GM23248 (cell line): Measurements from ENCODE around the gene SUPV3L1. TPM values are rescaled to one million over a fixed set of nuclear protein-coding genes. Genes with fewer than 3 reads are reported as not detected.

ENCODE experiments used
- DNase-seq: peaks from one replicate; pipeline ENCODE4 v3.0.0-alpha.2; 2015
- H2AFZ ChIP-seq: fragments of 200-600 bp; sonication (generic); 2 replicates; pipeline ENCODE4 v1.6.1; 2016; ENCODE audit warnings: antibody characterized with exemption
- H3F3A ChIP-seq: fragments of 200-600 bp; sonication (generic); 2 replicates; pipeline ENCODE4 v1.6.1; 2016; ENCODE audit warnings: mild to moderate bottlenecking, antibody characterized with exemption, mixed run types; ENCODE audit not compliant: insufficient read depth
- H3K27ac ChIP-seq: fragments of 200-600 bp; sonication (generic); 2 replicates; pipeline ENCODE4 v1.5.1; 2016; ENCODE audit warnings: mild to moderate bottlenecking
- H3K27me3 ChIP-seq: fragments of 200-600 bp; sonication (generic); replicated peaks from 2 replicates; pipeline ENCODE4 v1.6.1; 2016; ENCODE audit warnings: mild to moderate bottlenecking; ENCODE audit not compliant: insufficient read depth
- H3K36me3 ChIP-seq: fragments of 200-600 bp; sonication (generic); 2 replicates; pipeline ENCODE4 v1.6.1; 2016; ENCODE audit warnings: low read depth, mild to moderate bottlenecking
- H3K4me1 ChIP-seq: fragments of 200-600 bp; sonication (generic); 2 replicates; pipeline ENCODE4 v1.6.1; 2016; ENCODE audit warnings: mild to moderate bottlenecking; ENCODE audit not compliant: insufficient read depth
- H3K4me2 ChIP-seq: fragments of 200-600 bp; sonication (generic); one replicate; pipeline ENCODE4 v1.6.1; 2016; ENCODE audit warnings: mild to moderate bottlenecking; ENCODE audit not compliant: unreplicated experiment
- H3K4me3 ChIP-seq: fragments of 200-600 bp; sonication (generic); 2 replicates; pipeline ENCODE4 v1.5.1; 2016; ENCODE audit warnings: mild to moderate bottlenecking
- H3K79me2 ChIP-seq: fragments of 200-600 bp; sonication (generic); 2 replicates; pipeline ENCODE4 v1.6.1; 2016; ENCODE audit warnings: mild to moderate bottlenecking; ENCODE audit not compliant: insufficient read depth
- H3K9ac ChIP-seq: fragments of 200-600 bp; sonication (generic); 2 replicates; pipeline ENCODE4 v1.6.1; 2016; ENCODE audit warnings: mild to moderate bottlenecking
- H3K9me2 ChIP-seq: fragments of 200-600 bp; sonication (generic); 2 replicates; pipeline ENCODE4 v1.6.1; 2016; ENCODE audit warnings: mixed run types, mild to moderate bottlenecking, moderate library complexity; ENCODE audit not compliant: insufficient read depth
- H3K9me3 ChIP-seq: fragments of 200-600 bp; sonication (generic); one replicate; pipeline ENCODE4 v1.6.1; 2017; ENCODE audit warnings: low read depth
- H4K20me1 ChIP-seq: fragments of 200-600 bp; sonication (generic); 2 replicates; pipeline ENCODE4 v1.6.0; 2016; ENCODE audit not compliant: insufficient read depth
- EZH2 ChIP-seq: fragments of 200-600 bp; sonication (generic); IDR thresholded peaks from 2 replicates; pipeline ENCODE4 v1.6.1; 2018; ENCODE audit warnings: antibody characterized with exemption, mild to moderate bottlenecking; ENCODE audit not compliant: insufficient read depth, poor library complexity, severe bottlenecking
- EZH2phosphoT487 ChIP-seq: fragments of 200-600 bp; sonication (generic); IDR thresholded peaks from 2 replicates; pipeline ENCODE4 v1.6.1; 2018; ENCODE audit warnings: antibody characterized with exemption, moderate library complexity, mild to moderate bottlenecking, low read depth; ENCODE audit not compliant: insufficient read depth
- WGBS, 2 experiments: methylation state at CpG; one replicate each; pipeline ENCODE4 v1.1.6; 2015 to 2017; ENCODE audit warnings: low lambda C conversion rate in 2 of 2, low coverage in 1 of 2; ENCODE audit errors: missing lambda C conversion rate in 2 of 2; 5-methylcytosine and 5-hydroxymethylcytosine counted together
- in situ Hi-C: fragments of 300-500 bp; cut with MboI; formaldehyde crosslinking; loops from 2 replicates; pipeline ENCODE4 v1.15.0; 2020
- polyA plus RNA-seq: library from polyadenylated mRNA; unstranded; fragments of >200 nt; fragmentation: Nextera tagmentation; extraction: Ambion mirVana; gene quantifications from 2 replicates; pipeline ENCODE4 v1.2.1, GENCODE V29; 2016
- total RNA-seq: library from RNA; depleted of rRNA; stranded (reverse); fragments of >200 nt; shearing (Covaris generic); gene quantifications from 2 replicates; pipeline ENCODE4 v1.2.3, GENCODE V29; 2014

The SUPV3L1 gene
- total and polyA plus RNA-seq, 2 experiments from 2014 or later: 28.1 to 29.9 TPM

GRCh38 chr10:69232736-69233480, 52.9 kb downstream of the SUPV3L1 start:
- H3K9me3 ChIP-seq: no peaks in the 10 kb centered on the region
- TF ChIP-seq EZH2phosphoT487: no peak
- no peak for TF ChIP-seq EZH2
- no peak overlapping the region for H3K4me3 ChIP-seq
- H3K36me3 ChIP-seq: no peaks in the 10 kb centered on the region
- no peaks in the 10 kb centered on the region for H3K27me3 ChIP-seq
- peaks cover 12% of the 10 kb centered on the region for H3K4me1 ChIP-seq
- WGBS, 2 experiments: 78 to 84% methylated on average over 21 to 22 of the region's 22 CpGs
- no peak overlapping the region for H3K27ac ChIP-seq
- H2AFZ ChIP-seq: no peak overlapping the region
- DNase-seq: no peak
- H3K79me2 ChIP-seq: no peaks in the 10 kb centered on the region
- no peaks in the 10 kb centered on the region for H3K9me2 ChIP-seq
- H3K9ac ChIP-seq: no peak overlapping the region
- H3K4me2 ChIP-seq: peak overlapping the region; percentile 31
- H4K20me1 ChIP-seq: no peaks in the 10 kb centered on the region
- in situ Hi-C loops: loop anchor here (5.0 kb wide), 1 partner anchor 159 kb away; no protein-coding TSS in a partner anchor
- H3F3A ChIP-seq: no peaks in the 10 kb centered on the region

GRCh38 chr10:69234447-69234846, 54.4 kb downstream of the SUPV3L1 start:
- Histone ChIP-seq H3K27me3 (no peaks in the 10 kb centered on the region), H3K27ac (no peak overlapping the region), H4K20me1 (no peaks in the 10 kb centered on the region), H3K9me3 (no peaks in the 10 kb centered on the region), H3K36me3 (no peaks in the 10 kb centered on the region), H3F3A (0 out of 2 replicates have a peak, but pooled peaks cover 3% of the 10 kb centered on the region), H3K9ac (no peak overlapping the region), H2AFZ (no peak overlapping the region), H3K9me2 (no peaks in the 10 kb centered on the region), H3K4me3 (no peak overlapping the region), H3K4me2 (no peak overlapping the region), H3K79me2 (no peaks in the 10 kb centered on the region), H3K4me1 (peaks cover 21% of the 10 kb centered on the region)
- WGBS, 2 experiments: 91 to 96% methylated on average over 3 of the region's 3 CpGs
- in situ Hi-C loops: loop anchor here (5.0 kb wide), 1 partner anchor 158 kb away; no protein-coding TSS in a partner anchor
- DNase-seq: peak; percentile 22
- TF ChIP-seq EZH2 (no peak), EZH2phosphoT487 (no peak)

- H3K4me3 ChIP-seq: no peak overlapping the region
- no peaks in the 10 kb centered on the region for H3K9me3 ChIP-seq
- no peaks in the 10 kb centered on the region for H3K27me3 ChIP-seq
- H2AFZ ChIP-seq: no peak overlapping the region
- peak; percentile 84 for DNase-seq
- in situ Hi-C loops: no loop called here
- no peaks in the 10 kb centered on the region for H3K9me2 ChIP-seq
- WGBS, 2 experiments: 29 to 30% methylated on average over 17 of the region's 17 CpGs
- H3K27ac ChIP-seq: no peak overlapping the region
- H3K4me1 ChIP-seq: peaks cover 43% of the 10 kb centered on the region
- no peaks in the 10 kb centered on the region for H3K79me2 ChIP-seq
- H3F3A ChIP-seq: peaks cover 20% of the 10 kb centered on the region
- no peak overlapping the region for H3K4me2 ChIP-seq
- no peaks in the 10 kb centered on the region for H3K36me3 ChIP-seq
- H3K9ac ChIP-seq: no peak overlapping the region
- TF ChIP-seq EZH2 (no peak), EZH2phosphoT487 (no peak)
- H4K20me1 ChIP-seq: no peaks in the 10 kb centered on the region
These were observed 57.6 kb downstream of the SUPV3L1 start for GRCh38 chr10:69237528-69238159.

- in situ Hi-C loops: no loop called here
These were observed 59.1 kb downstream of the SUPV3L1 start for GRCh38 chr10:69239136-69239535.

More at GRCh38 chr10:69239136-69239535, 59.1 kb downstream of the SUPV3L1 start:
- no peaks in the 10 kb centered on the region for H3K79me2 ChIP-seq
- no peaks in the 10 kb centered on the region for H3K36me3 ChIP-seq
- peak overlapping the region; percentile 36 for H3K27ac ChIP-seq
- WGBS, 2 experiments: 80 to 87% methylated on average over 5 of the region's 5 CpGs
- no peak overlapping the region for H3K4me2 ChIP-seq
- peaks cover 39% of the 10 kb centered on the region for H3K4me1 ChIP-seq
- no peaks in the 10 kb centered on the region for H3K9me2 ChIP-seq
- TF ChIP-seq EZH2phosphoT487: no peak
- TF ChIP-seq EZH2: no peak
- DNase-seq: peak; percentile 31
- H2AFZ ChIP-seq: peak overlapping the region; percentile 44; the same call in 1 of the 2 replicates
- H3F3A ChIP-seq: peaks cover 21% of the 10 kb centered on the region
- H3K9ac ChIP-seq: peak overlapping the region; percentile 42; the same call in 1 of the 2 replicates
- H3K4me3 ChIP-seq: no peak overlapping the region
- H4K20me1 ChIP-seq: no peaks in the 10 kb centered on the region
- H3K27me3 ChIP-seq: no peaks in the 10 kb centered on the region
- H3K9me3 ChIP-seq: no peaks in the 10 kb centered on the region
